GM21381 (cell line): Measurements from ENCODE around the gene CSTPP1.

ENCODE experiments used
- ATAC-seq: cut with Tn5 transposase; IDR thresholded peaks from one replicate; pipeline ENCODE4 v1.9.1; 2021; ENCODE audit warnings: mild to moderate bottlenecking, moderate library complexity; ENCODE audit not compliant: unreplicated experiment

CSTPP1 gene

GRCh38 chr11:47124675-47125074 lies 188.1 kb downstream of the CSTPP1 start:
- ATAC-seq: no peak

- no peak for ATAC-seq
Measured at GRCh38 chr11:47125083-47125482, 188.5 kb downstream of the CSTPP1 start.

GRCh38 chr11:47127213-47127612 lies 190.7 kb downstream of the CSTPP1 start:
- ATAC-seq: no peak

GRCh38 chr11:47130543-47130942 lies 194.0 kb downstream of the CSTPP1 start:
- no peak for ATAC-seq

GRCh38 chr11:47131136-47131535 lies 194.6 kb downstream of the CSTPP1 start:
- ATAC-seq: no peak

- ATAC-seq: no peak
Measured at GRCh38 chr11:47132490-47132889, 195.9 kb downstream of the CSTPP1 start.

GRCh38 chr11:47132981-47133380 lies 196.4 kb downstream of the CSTPP1 start:
- ATAC-seq: no peak

- no peak for ATAC-seq
Measured at GRCh38 chr11:47136327-47136726, 199.8 kb downstream of the CSTPP1 start.

- ATAC-seq: no peak
Measured at GRCh38 chr11:47136921-47137320, 200.4 kb downstream of the CSTPP1 start.

- ATAC-seq: no peak
Measured at GRCh38 chr11:47137476-47137875, 200.9 kb downstream of the CSTPP1 start.

GRCh38 chr11:47139878-47140277 lies 203.3 kb downstream of the CSTPP1 start:
- no peak for ATAC-seq

GRCh38 chr11:47143322-47143721 lies 206.8 kb downstream of the CSTPP1 start:
- ATAC-seq: no peak

- no peak for ATAC-seq
Measured at GRCh38 chr11:47144541-47144940, 208.0 kb downstream of the CSTPP1 start.

GRCh38 chr11:47147250-47147649 lies 210.7 kb downstream of the CSTPP1 start:
- no peak for ATAC-seq

GRCh38 chr11:47147681-47148080 lies 211.1 kb downstream of the CSTPP1 start:
- ATAC-seq: no peak

- ATAC-seq: no peak
Measured at GRCh38 chr11:47148270-47148669, 211.7 kb downstream of the CSTPP1 start.

GRCh38 chr11:47148903-47149531 lies 212.5 kb downstream of the CSTPP1 start:
- no peak for ATAC-seq

GRCh38 chr11:47149782-47150181 lies 213.2 kb downstream of the CSTPP1 start:
- no peak for ATAC-seq

- no peak for ATAC-seq
Measured at GRCh38 chr11:47152126-47152952, 215.8 kb downstream of the CSTPP1 start.

- no peak for ATAC-seq
Measured at GRCh38 chr11:47152953-47153950, 216.7 kb downstream of the CSTPP1 start.
